Fibroblast of the conjunctiva (primary cell): ENCODE results near the gene ANO4.
"Not testable (repeated sequence)": the region's sequence is repeated elsewhere in the genome, so short reads cannot be mapped to it uniquely, and the experiment has no call there.

Source experiments
- DNase-seq: peaks from one replicate; pipeline ENCODE4 v3.0.0-alpha.2; 2010; ENCODE audit warnings: low read depth

ANO4 gene

DNA sequence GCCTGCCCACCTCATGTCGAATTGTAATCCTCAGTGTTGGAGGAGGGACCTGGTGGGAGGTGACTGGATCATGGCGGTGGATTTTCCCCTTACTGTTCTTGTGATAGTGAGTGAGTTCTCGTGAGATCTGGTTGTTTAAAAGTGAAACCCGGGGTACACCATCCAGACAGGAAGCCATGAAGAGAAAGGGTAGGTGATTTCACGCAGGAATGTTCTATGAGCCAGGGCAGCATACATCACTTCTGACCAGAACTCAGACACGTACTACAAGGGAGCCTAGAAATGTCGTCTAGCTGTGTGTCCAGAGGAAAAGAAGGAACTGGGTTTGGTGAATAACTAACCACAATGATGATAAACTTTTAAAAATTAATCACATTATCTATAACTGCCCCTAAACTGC lies 80.6 kb downstream of the ANO4 start:
- no peak for DNase-seq

DNA sequence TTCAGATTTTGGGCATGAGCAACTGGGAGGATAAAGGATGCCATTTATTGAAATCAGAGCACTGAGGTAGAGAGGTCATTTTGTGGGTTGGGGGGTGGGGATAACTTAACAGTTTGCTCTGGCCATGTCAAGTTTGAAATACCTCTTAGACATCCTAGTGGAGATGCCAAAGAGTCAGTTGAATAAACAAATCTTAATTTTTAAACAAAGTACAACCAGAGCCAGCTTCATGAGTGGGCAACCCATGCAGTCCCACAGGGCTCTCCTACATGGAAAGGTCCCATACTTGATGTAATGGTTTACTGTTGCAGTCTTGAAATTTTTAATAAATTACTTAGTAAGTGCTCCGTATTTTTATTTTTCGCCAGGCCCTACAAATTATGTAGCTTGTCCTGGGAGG lies 81.2 kb downstream of the ANO4 start:
- DNase-seq: no peak

DNA sequence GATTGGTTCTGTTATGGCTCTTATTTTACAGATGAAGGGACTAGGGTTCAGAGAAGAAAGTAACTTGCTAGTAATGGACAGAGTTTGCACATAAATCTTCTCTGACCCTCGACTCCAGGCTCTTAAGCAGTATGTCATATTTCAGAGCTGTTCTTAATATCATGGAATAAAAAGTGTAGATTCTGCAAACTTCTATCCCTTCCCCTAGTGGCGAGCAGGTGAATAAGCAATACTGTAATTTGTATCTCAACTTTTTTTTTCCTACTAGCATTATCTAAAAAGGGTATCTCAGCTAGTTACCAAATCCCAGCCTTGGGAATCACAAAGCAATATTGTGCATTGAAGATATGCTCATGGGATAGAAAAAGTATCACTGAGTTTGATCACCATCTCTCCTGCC lies 83.2 kb downstream of the ANO4 start:
- DNase-seq: no peak

DNA sequence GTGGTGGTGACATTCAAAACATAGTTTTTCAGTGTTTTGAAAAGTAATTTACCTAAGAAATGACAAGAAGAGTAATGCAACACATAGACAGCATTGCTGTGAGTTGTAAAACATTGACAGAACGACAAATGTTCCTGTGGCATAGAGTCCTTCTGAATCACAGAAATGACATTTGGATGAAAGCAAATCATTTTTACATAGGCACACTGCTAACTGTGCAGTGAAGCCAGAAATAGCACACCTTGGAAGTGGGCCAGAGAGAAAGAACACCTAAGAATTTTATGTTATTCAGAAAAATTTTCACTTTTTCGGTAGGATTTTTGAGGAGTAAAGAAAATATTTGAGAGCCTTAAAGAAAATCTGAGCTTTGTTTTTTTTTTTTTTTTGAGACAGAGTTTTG lies 100.6 kb downstream of the ANO4 start:
- DNase-seq: no peak

DNA sequence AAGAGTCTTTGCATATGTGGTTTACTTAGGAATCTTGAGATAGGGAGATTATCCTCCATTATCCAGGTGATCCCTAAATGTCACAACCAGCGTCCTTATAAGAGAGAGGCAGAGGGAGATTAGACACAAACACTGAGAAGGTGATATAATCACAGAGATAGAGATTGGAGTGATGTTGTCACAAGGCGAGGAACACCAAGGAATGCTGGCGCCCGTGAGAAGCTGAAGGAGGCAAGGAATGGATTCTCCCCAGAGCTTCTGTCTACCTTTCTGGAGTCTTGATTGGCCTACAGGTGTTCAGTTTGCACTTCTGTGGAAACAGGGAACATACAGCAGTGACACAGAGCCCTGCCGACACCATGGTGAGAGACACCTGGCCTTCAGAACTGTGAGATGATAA lies 101.6 kb downstream of the ANO4 start:
- no peak for DNase-seq

DNA sequence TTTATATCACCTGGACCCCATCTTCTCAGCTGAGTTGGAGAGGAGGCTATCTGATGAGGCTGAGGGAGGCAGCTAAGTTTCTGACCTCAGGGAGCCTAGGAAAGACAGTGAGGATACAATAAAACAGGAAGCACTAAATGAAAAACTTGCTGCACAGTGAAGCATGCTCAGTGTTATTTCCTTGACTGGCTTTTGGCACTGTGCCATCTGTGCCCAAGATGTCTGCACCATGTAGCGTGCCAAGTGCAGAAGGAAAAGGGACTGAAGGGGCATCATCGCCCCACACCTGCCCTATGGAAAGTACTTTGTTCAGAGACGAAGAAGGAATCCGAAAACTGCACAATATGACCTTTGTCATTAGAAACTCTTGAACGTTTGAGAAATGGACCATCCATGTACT lies 102.7 kb downstream of the ANO4 start:
- no peak for DNase-seq

DNA sequence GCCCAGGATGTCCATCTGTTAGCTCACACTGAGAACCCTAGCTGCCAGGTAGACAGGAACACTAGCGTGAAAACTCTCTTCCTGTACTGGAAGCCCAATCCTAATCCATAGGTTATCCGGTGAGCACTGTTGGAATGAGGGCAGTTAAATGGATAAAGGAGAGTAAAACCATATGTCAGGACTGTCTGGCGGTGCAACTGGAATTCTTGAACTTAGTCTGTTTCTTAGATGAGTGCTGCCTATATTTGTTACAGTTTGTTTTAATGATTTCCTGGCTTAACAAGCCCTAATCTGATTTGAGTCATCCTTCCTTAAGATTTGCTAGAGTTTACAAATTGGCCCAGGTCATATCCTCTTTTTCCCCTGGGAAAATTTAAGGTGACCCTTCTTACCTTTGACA lies 104.7 kb downstream of the ANO4 start:
- DNase-seq: no peak

DNA sequence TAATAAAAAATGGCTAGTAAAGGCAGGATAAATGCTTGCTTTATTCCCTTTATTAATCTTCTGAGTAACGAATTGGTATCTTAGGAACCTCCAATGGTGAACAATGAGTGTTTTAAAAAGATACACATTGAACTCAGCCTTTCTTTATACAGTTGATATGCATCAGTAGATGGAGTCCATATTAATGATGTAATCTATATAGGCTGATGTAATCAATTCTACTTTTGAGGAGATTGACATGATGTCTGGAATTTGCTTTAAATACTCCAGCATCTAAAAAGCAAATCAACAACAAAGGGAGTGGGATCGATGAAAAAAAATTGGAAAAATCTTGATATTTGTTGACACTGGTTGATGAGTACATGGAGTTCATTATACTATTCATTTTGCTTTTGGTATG lies 106.2 kb downstream of the ANO4 start:
- DNase-seq: no peak

DNA sequence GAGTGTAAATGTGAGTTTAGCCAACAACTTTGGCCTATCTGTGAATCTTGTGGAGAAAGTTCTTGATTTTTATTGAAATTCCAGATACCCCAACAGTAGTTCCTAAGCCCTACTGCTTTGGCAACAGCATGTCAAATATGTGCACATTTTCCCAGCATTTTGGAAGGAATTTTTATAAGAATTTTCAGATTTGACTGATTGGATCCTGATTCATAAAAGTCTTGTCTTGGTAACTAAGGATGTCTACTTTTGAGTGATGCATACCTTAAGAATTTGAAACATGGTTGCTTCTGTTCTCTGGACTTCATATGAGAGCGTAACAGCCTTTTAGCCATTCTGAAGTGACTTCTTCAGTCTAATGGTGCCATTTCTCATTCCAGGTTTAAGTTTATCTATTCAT lies 106.7 kb downstream of the ANO4 start:
- DNase-seq: no peak

DNA sequence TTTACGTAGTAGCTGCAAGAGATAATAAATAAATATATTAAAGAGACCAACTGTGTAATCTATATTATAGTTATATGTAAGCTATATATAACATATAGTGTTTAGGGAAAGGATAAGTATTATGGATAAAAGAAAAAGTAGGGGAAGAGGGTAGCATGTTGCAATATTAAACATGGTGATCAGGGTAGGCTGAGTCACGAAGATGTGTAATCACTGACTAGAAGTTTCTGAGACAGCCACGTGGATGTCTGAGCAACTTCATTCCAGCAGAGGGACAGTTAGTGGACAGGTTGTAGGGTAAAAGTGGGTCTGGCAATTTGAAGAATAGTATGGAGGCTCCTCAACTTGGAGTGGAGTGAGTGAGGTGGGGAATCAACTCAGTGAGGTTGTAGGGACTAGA lies 109.7 kb downstream of the ANO4 start:
- no peak for DNase-seq

DNA sequence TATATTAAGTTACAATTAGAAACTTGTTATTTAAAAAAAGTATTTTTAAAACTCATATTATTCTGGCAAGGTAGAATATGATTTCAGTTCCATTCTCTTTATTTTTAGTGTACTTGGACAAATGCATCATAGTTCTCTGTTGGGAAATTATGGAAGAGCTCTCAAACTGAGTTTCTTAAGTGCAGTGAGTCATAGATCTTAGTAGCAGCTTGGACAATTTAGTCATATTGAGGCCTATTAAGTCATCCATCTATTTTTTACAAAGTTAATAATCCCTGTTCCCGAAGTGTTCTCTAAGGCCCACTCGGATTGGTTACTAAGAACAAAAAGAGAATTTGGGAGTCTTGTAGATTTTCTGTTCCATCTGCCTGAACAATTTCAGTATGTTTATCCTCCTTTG lies 113.9 kb downstream of the ANO4 start:
- DNase-seq: no peak

DNA sequence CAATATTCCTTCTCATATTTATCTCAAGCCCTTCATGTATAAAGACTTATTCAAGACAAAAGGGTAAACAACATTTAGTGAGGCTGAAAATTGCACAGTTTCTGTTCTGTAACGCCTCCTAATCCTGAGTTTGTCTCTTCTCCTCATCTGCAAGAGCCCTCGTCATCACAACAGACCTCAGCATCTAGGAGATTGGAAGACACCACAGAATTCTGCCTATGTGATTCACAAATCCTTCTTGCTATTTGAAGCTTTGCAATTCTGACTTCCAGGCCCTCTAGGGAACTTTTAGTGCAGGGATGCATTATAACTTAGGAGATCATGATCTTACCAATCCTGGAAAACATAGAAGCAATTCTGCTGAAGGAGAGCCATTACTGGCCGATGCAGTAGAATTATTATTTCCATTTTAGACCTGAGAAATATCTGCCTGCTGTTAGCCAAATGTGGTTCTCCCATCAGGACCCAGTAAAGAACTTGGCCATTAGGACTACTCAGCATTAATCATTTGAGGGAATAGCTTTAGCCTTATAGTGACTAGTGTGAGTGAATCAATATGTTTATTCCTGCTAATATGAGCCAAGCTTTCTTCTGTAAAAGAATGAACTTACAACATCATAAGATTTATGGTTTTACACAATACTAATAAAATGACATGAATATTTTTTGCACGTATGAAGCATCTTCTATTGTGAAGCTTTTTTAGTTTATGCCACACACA lies 119.5 kb downstream of the ANO4 start:
- no peak for DNase-seq

DNA sequence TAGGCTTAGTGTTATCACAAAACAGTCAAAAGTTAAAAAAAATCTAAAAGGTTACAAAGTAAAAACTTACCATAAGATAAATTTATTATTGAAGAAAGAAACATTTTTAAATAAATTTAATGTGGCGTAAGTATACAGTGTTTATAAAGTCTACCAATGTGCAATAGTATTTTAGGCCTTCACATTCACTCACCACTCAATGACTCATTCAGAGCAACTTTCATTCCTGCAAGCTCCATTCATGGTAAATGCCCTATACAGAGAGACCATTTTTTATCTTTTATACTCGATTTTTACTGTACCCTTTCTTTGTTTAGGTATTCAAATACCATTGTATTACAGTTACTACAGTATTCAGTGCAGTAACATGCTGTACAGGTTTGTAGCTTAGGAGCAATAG lies 124.5 kb downstream of the ANO4 start:
- DNase-seq: no peak

DNA sequence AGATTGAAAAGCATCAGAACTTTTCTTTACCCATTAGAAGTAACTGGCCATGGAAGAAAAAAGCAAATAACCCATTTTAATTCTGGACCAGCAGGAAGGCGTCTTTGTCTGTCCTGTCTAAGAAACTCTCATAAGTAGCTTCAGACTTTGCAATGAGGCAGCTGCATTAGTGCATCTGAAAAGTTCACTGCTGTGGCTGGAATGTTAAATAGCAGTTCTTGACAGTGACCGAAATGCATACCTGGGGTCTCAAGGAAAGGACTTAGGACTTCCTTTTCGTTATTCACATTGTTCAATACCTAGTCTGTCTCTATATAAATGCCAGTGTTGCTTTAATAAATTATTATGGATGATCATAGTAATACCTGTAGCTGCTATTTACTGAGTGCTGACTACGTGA lies 125.9 kb downstream of the ANO4 start:
- DNase-seq: no peak

DNA sequence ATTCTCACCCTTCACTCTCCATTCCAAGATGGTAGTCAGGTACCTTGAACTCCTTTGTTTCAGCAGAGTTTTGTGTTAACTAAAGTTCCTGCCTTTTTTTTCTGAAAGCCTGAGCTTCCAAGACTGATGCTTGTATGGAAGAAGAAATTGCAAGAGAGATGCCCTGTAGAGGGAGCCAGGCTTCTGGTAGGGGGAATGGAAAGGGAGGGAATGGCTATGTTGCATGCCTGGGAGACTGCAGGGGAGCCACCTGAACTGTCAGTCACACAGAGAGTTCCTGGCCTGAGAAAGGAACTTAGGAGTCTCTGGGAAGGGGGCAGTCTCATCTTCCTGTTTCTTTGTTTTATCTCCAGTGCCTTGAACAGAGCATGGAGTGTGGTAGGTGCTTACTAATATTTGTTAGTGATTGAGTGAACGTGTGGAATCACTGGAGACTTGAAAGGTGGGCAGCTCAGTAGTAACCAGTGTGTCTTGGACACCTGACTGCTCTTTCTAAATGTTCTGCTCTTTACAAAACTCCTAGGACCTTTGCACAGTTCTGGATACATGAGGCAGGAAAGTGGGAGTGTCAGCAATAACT lies 132.2 kb downstream of the ANO4 start:
- no peak for DNase-seq

DNA sequence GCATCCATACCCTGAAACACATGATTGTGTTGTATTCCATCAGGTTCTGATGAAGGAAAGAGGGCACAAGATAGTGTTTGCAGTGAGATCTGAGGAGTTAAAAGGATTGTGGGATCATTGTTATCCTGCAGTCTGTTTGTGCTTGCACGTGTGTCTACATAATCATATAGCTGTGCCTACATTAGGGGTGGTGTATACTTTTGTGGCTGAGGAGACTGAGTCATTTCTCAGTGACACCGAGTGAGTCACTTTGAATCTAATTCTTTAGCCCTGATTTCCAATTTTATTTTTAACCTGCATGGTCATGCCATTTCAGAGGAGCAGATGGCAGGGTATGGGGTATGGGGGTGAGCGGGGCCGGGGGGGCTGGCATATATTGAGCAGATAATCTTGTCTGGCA lies 133.2 kb downstream of the ANO4 start:
- DNase-seq: no peak

DNA sequence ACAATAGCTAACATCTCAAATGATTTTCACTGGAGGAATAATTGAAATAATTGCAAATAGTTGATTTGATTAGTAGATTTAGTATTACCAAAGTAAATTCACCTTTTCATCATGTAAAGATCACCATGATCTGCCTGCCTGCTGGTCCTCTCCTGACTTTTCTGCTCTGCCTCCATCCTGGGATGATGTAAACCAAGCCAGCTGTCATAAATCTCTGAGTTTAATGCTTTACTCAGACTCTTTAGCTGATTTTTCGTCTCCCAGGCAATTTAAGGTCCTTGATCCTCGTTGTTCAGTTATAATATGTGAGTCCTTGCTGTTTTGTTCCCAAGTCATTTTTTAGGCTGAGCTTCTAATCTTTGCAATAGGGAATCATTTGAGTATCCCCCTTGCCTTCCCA lies 138.0 kb downstream of the ANO4 start:
- DNase-seq: no peak

DNA sequence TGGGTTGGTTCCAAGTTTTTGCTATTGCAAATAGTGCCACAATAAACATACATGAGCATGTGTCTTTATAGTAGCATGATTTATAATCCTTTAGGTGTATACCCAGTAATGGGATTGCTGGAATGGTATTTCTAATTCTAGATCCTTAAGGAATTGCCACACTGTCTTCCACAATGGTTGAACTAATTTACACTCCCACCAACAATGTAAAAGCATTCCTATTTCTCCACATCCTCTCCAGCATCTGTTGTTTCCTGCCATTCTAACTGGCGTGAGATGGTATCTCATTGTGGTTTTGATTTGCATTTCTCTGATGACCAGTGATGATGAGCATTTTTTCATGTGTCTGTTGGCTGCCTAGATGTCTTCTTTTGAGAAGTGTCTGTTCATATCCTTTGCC lies 139.0 kb downstream of the ANO4 start:
- not testable (repeated sequence) for DNase-seq

DNA sequence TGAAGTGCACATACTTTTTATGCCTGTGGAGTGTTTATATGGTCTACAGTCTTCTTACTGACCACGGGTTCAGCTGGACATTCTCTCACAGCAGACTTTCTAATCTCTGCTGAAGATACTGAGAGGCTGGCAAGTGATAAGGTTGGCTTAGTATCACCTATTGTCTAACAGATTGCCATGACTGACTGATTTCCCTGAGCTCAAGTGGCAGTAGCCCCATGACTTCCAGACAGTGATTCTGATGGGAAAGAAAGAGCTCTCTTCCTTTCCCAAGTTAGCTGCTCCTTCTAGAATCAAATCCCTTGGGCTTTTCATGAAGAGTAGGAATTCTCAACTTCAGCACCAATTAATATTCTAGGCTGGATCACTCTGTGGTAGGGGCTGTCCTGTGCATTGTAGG lies 141.4 kb downstream of the ANO4 start:
- DNase-seq: no peak

DNA sequence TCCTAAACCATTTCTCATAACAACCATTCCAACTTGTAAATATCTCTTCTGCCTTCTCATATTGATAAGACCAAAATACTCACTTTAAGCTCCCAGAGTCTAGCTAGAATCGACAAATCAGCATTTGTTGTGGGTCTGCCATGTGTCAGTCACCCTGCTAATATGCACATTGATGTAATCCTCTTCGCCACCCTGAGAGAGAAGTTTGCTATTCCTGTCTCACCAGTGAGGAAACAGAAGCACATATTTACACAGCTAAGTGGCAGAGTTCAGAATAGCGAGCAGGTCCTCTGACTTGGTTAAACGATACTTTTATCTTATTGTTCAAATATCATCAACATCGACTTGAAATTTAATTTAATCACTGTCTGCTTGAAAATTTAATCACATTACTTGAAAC lies 142.1 kb downstream of the ANO4 start:
- DNase-seq: no peak

DNA sequence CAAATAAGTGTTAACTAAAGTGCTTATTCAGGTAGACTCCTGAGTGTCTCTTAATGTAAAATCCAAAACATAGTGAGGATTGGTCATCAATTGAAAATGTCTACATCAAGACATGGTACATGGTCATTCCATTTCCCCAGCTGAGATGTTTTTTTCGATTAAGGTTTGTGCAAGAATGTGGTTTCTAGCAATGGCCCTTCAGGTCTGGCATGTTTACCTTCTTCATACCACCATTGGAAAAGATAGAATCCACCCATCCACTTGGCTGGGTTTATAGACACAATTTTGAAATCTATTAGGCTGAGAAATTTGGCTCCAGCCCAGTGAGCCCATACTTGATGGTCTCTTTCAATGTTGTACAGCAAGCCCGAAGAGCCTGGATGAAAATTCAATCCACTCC lies 145.9 kb downstream of the ANO4 start:
- DNase-seq: no peak

DNA sequence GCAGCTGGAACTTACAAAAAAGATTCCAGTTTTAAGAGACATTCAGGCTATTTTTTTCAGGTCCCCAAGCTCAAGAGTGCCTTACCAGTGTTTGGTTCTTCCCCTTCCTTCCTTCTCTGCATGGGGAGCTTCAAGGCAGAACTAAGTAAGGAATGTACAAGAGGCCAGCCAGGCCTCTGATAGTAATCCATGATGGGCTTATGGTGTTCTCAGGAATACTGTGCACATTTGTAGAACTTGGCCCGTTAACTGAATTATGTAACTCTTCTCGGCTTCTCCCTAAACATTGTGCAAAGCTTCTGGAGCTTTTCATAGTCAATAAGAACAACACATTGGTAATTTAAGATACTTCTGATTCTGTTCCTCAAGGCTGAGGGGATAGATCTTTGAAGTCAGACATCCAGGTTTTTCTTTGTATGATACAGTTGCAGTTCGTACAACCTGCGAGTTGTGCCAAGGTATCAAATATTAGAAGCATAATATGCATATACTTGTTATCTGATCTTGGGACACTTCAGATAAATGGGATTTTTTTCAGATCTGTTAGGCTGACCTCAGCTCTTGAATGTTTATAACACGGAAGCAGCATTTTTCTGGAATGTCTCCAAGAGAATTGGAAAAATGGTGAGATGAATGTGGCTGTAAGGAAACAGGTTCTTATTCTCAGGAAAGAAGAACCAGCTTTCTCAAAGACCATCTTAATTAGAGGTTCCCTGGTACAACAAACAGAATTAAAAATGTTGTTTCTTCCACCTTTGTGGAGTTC lies 148.6 kb downstream of the ANO4 start:
- no peak for DNase-seq

DNA sequence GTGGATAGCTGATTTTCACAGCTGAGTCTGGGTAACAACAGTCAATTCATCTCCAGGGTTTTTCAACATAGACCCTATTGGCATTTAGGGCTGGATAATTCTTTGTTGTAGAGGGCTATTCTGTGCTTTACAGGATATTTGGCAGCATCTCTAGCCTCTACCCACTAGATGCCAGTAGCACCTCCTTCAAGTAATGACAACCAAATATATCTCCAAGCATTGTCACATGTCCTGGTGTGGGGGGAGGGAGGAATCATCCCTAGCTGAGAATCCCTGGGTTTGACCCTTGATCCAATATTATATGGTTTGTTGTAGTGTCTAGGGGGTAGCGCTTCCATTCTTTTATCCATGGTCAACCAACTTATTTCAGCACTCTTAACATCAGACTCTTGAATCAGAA lies 157.2 kb downstream of the ANO4 start:
- DNase-seq: no peak

DNA sequence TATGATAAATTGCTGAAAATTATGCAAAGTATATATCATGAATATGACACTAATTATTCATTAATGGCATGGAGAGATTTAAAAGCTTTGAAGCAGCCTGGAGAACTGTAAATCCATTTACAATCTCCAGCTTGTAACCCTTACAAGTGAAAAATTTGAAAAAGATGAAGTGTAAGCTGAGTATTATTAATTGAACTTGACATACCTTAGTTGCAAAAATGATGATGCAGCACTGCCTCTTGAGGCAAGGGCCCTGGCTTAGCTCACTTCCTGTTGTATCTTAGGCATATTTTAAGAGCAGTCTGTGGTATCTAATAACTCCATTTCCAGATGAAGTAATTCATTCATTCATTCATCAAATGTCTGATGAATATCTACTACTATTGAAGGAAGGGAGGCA lies 158.6 kb downstream of the ANO4 start:
- no peak for DNase-seq
